Measurements from ENCODE around the gene ALDH1B1. TPM values are rescaled to one million over a fixed set of nuclear protein-coding genes. Genes with fewer than 3 reads are reported as not detected.

The ALDH1B1 gene
- total and polyA plus RNA-seq, 2 of the 13 experiments (the other 11 are each of a cell fraction or from before 2014, with no cell fraction given) = 45.1 to 125 TPM

DNA sequence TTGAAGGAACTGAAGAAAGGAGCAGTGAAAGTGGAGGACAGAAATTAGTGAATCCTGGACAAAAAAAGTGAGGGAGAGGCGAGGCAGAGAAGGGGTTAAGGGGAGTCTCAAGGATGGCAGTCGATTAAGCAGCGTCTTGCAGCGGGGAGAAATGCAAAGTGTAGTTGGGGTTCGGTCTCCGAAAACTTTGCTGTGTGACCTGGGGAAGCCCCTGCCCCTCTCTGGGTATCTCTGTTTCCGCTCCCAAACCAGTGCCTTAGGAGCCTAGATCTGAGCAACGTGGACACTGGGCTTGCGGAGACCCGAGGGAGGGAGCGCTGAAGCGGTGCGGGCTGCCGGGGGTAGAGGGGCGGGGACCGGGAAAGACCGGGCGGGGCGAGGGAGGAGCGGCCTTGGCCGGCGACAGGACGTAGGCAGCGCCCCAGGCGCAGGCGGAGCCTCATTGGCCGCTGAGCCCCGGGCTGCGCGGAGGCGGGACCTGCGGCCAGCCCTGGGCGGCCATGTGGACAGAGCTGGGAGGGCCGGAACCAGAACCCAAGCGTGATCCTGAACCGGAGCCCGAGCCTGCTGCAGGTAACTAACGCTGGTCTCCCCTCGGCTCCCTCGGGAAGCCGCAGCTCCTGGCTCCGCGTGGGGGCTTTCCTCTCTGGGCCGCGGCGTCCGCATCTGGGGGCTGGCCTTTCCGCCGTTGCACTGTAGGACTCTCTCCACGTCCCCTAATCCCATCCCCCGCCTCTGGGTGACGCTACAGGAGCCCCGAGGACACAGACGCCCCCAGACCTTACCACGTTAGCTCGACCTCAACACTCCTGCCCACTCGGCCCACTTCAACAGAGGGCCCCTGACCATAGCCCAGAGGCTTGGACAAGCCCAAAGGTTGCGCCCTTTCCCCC lies at the start of gene ALDH1B1 (continued):
- TF ChIP-seq, protein P1, sequence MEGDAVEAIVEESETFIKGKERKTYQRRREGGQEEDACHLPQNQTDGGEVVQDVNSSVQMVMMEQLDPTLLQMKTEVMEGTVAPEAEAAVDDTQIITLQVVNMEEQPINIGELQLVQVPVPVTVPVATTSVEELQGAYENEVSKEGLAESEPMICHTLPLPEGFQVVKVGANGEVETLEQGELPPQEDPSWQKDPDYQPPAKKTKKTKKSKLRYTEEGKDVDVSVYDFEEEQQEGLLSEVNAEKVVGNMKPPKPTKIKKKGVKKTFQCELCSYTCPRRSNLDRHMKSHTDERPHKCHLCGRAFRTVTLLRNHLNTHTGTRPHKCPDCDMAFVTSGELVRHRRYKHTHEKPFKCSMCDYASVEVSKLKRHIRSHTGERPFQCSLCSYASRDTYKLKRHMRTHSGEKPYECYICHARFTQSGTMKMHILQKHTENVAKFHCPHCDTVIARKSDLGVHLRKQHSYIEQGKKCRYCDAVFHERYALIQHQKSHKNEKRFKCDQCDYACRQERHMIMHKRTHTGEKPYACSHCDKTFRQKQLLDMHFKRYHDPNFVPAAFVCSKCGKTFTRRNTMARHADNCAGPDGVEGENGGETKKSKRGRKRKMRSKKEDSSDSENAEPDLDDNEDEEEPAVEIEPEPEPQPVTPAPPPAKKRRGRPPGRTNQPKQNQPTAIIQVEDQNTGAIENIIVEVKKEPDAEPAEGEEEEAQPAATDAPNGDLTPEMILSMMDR (CRISPR knock-in tag; IDR thresholded peaks at IDR 0.05) = peak; percentile 67
- TF ChIP-seq SMYD3 (CRISPR knock-in tag; IDR thresholded peaks at IDR 0.05) (0 out of 2 replicates have a peak, but pooled peaks have one; percentile 50), MED8 (CRISPR knock-in tag; IDR thresholded peaks at IDR 0.05; ENCODE audit: insufficient replicate concordance) (peak; percentile 56), ZNF441 (CRISPR knock-in tag; IDR thresholded peaks at IDR 0.05; ENCODE audit: borderline replicate concordance) (peak; percentile 35; the same call in 1 of the 2 replicates), FOSL1 (CRISPR knock-in tag; IDR thresholded peaks at IDR 0.05; ENCODE audit: borderline replicate concordance) (peak; percentile 38; the same call in 1 of the 2 replicates), THAP11 (CRISPR knock-in tag; IDR thresholded peaks at IDR 0.05) (peak; percentile 58; the same call in 1 of the 2 replicates), ZSCAN9 (CRISPR knock-in tag; IDR thresholded peaks at IDR 0.05; ENCODE audit: borderline replicate concordance) (0 out of 2 replicates have a peak, but pooled peaks have one; percentile 20), SRSF1 (optimal IDR thresholded peaks at IDR 0.05; ENCODE audit: low read depth, low read length) (peak; percentile 60), POGZ (CRISPR knock-in tag; IDR thresholded peaks at IDR 0.05) (peak; percentile 55; the same call in 1 of the 2 replicates), REL (CRISPR knock-in tag; conservative IDR thresholded peaks at IDR 0.05) (no peak), MED1 (CRISPR knock-in tag; IDR thresholded peaks at IDR 0.05) (peak; percentile 74), KDM5B (CRISPR knock-in tag; IDR thresholded peaks at IDR 0.05; ENCODE audit: borderline replicate concordance) (peak; percentile 88; the same call in 1 of the 2 replicates), FOSL2 (CRISPR knock-in tag; IDR thresholded peaks at IDR 0.05) (0 out of 2 replicates have a peak, but pooled peaks have one; percentile 17), HNRNPK (IDR thresholded peaks at IDR 0.05; ENCODE audit: low read depth, low read length, poor library complexity, severe bottlenecking) (peak; percentile 88), ZNF558 (CRISPR knock-in tag; IDR thresholded peaks at IDR 0.05; ENCODE audit: borderline replicate concordance) (no peak), XRCC5 (optimal IDR thresholded peaks at IDR 0.05; ENCODE audit: low read length) (peak; percentile 55), SOX5 (CRISPR knock-in tag; IDR thresholded peaks at IDR 0.05; ENCODE audit: borderline replicate concordance) (no peak), HDAC2 (CRISPR knock-in tag; IDR thresholded peaks at IDR 0.05) (peak; percentile 64)
- TF ChIP-seq, protein P2, sequence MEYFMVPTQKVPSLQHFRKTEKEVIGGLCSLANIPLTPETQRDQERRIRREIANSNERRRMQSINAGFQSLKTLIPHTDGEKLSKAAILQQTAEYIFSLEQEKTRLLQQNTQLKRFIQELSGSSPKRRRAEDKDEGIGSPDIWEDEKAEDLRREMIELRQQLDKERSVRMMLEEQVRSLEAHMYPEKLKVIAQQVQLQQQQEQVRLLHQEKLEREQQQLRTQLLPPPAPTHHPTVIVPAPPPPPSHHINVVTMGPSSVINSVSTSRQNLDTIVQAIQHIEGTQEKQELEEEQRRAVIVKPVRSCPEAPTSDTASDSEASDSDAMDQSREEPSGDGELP (IDR thresholded peaks at IDR 0.05; ENCODE audit: borderline replicate concordance, low read depth) = peak; percentile 57; the same call in 1 of the 2 replicates
- TF ChIP-seq, protein P3, sequence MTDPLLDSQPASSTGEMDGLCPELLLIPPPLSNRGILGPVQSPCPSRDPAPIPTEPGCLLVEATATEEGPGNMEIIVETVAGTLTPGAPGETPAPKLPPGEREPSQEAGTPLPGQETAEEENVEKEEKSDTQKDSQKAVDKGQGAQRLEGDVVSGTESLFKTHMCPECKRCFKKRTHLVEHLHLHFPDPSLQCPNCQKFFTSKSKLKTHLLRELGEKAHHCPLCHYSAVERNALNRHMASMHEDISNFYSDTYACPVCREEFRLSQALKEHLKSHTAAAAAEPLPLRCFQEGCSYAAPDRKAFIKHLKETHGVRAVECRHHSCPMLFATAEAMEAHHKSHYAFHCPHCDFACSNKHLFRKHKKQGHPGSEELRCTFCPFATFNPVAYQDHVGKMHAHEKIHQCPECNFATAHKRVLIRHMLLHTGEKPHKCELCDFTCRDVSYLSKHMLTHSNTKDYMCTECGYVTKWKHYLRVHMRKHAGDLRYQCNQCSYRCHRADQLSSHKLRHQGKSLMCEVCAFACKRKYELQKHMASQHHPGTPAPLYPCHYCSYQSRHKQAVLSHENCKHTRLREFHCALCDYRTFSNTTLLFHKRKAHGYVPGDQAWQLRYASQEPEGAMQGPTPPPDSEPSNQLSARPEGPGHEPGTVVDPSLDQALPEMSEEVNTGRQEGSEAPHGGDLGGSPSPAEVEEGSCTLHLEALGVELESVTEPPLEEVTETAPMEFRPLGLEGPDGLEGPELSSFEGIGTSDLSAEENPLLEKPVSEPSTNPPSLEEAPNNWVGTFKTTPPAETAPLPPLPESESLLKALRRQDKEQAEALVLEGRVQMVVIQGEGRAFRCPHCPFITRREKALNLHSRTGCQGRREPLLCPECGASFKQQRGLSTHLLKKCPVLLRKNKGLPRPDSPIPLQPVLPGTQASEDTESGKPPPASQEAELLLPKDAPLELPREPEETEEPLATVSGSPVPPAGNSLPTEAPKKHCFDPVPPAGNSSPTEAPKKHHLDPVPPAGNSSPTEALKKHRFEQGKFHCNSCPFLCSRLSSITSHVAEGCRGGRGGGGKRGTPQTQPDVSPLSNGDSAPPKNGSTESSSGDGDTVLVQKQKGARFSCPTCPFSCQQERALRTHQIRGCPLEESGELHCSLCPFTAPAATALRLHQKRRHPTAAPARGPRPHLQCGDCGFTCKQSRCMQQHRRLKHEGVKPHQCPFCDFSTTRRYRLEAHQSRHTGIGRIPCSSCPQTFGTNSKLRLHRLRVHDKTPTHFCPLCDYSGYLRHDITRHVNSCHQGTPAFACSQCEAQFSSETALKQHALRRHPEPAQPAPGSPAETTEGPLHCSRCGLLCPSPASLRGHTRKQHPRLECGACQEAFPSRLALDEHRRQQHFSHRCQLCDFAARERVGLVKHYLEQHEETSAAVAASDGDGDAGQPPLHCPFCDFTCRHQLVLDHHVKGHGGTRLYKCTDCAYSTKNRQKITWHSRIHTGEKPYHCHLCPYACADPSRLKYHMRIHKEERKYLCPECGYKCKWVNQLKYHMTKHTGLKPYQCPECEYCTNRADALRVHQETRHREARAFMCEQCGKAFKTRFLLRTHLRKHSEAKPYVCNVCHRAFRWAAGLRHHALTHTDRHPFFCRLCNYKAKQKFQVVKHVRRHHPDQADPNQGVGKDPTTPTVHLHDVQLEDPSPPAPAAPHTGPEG (CRISPR knock-in tag; IDR thresholded peaks at IDR 0.05) = peak; percentile 73

All from HepG2 (cell line).